HFFc6 (cell line): Measurements from ENCODE around the gene BCAP31. TPM values are rescaled to one million over a fixed set of nuclear protein-coding genes. Genes with fewer than 3 reads are reported as not detected.

ENCODE experiments used
- DNase-seq: peaks from one replicate; pipeline ENCODE4 v3.0.0-alpha.2; 2018
- H3K27ac Mint-ChIP-seq: 2 replicates; pipeline ENCODE4 v1.8.0; 2020; ENCODE audit warnings: mild to moderate bottlenecking, mixed read lengths
- H3K27me3 Mint-ChIP-seq: 2 replicates; pipeline ENCODE4 v1.8.0; 2021; ENCODE audit warnings: mild to moderate bottlenecking, moderate library complexity, mixed read lengths; ENCODE audit not compliant: insufficient read depth
- H3K36me3 Mint-ChIP-seq: 2 replicates; pipeline ENCODE4 v1.8.0; 2021; ENCODE audit warnings: low read depth, mixed read lengths
- H3K4me1 Mint-ChIP-seq: 2 replicates; pipeline ENCODE4 v1.8.0; 2020; ENCODE audit warnings: low read depth, mixed read lengths
- H3K4me3 Mint-ChIP-seq: 2 replicates; pipeline ENCODE4 v1.8.0; 2020; ENCODE audit warnings: mild to moderate bottlenecking, moderate library complexity, mixed read lengths
- H3K9me3 Mint-ChIP-seq: 2 replicates; pipeline ENCODE4 v1.8.0; 2020; ENCODE audit warnings: mild to moderate bottlenecking, mixed read lengths
- CTCF ChIP-seq: fragments of 200-600 bp; sonication (generic); IDR thresholded peaks from 2 replicates; pipeline ENCODE4 v1.5.0; 2021; ENCODE audit warnings: antibody characterized with exemption, mild to moderate bottlenecking
- total RNA-seq, 6 experiments: library from RNA; stranded (reverse); fragmentation: NEBNext Ultra II Directional; extraction: Animal tissue kit (Norgen Biotek cat#: 25700); gene quantifications; 2 replicates in 1 of 6; 3 replicates in 5 of 6; pipeline ENCODE4 v1.2.3, GENCODE V29; 2021

Gene BCAP31
- total RNA-seq, 6 experiments from 2014 or later = 203 to 295 (median 218) TPM

GRCh38 chrX:153741446-153741845 is 17.3 kb upstream of the BCAP31 start:
- H3K4me1 Mint-ChIP-seq = no peaks in the 10 kb centered on the region

GRCh38 chrX:153740631-153741222 is 16.5 kb upstream of the BCAP31 start:
- DNase-seq = no peak
- no peaks in the 10 kb centered on the region for H3K4me1 Mint-ChIP-seq
- no peaks in the 10 kb centered on the region for H3K36me3 Mint-ChIP-seq
- H3K4me3 Mint-ChIP-seq = no peak overlapping the region
- H3K9me3 Mint-ChIP-seq = no peaks in the 10 kb centered on the region
- H3K27me3 Mint-ChIP-seq = no peaks in the 10 kb centered on the region
- TF ChIP-seq CTCF = no peak
- H3K27ac Mint-ChIP-seq = no peak overlapping the region

More at GRCh38 chrX:153741446-153741845, 17.3 kb upstream of the BCAP31 start:
- Mint-ChIP-seq H3K27ac (no peak overlapping the region), H3K4me3 (no peak overlapping the region), H3K36me3 (no peaks in the 10 kb centered on the region), H3K27me3 (peaks cover 3% of the 10 kb centered on the region; the same call in 1 of the 2 replicates), H3K9me3 (no peaks in the 10 kb centered on the region)
- TF ChIP-seq CTCF = no peak
- DNase-seq = no peak

- Mint-ChIP-seq H3K4me1 (no peaks in the 10 kb centered on the region), H3K27ac (no peak overlapping the region), H3K27me3 (no peaks in the 10 kb centered on the region), H3K4me3 (no peak overlapping the region), H3K36me3 (no peaks in the 10 kb centered on the region), H3K9me3 (no peaks in the 10 kb centered on the region)
- no peak for DNase-seq
- TF ChIP-seq CTCF = no peak
Measured at GRCh38 chrX:153739754-153740486, 15.7 kb upstream of the BCAP31 start.

- H3K27me3 Mint-ChIP-seq = no peaks in the 10 kb centered on the region; the same call in 1 of the 2 replicates
- TF ChIP-seq CTCF = no peak
- H3K9me3 Mint-ChIP-seq = no peaks in the 10 kb centered on the region
- no peak for DNase-seq
- H3K4me3 Mint-ChIP-seq = no peak overlapping the region
- no peaks in the 10 kb centered on the region for H3K4me1 Mint-ChIP-seq
- H3K27ac Mint-ChIP-seq = no peak overlapping the region
- no peaks in the 10 kb centered on the region for H3K36me3 Mint-ChIP-seq
Measured at GRCh38 chrX:153738056-153738605, 13.9 kb upstream of the BCAP31 start.

GRCh38 chrX:153736871-153737441 is 12.8 kb upstream of the BCAP31 start:
- Mint-ChIP-seq H3K27me3 (no peaks in the 10 kb centered on the region; the same call in 1 of the 2 replicates), H3K4me1 (peaks cover 6% of the 10 kb centered on the region), H3K4me3 (no peak overlapping the region), H3K9me3 (no peaks in the 10 kb centered on the region), H3K36me3 (peaks cover 5% of the 10 kb centered on the region), H3K27ac (no peak overlapping the region)
- TF ChIP-seq CTCF = no peak
- DNase-seq = no peak
